Measurements from ENCODE around the gene VPS18.

The VPS18 gene

GRCh38 chr15:40850576-40851112 is 43.6 kb upstream of the VPS18 start:
- Histone ChIP-seq H4K20me1 (ENCODE audit: insufficient read depth, low read length) (no peaks in the 10 kb centered on the region), H3K79me2 (ENCODE audit: insufficient read depth, low read length) (no peaks in the 10 kb centered on the region), H2AFZ (ENCODE audit: low read length) (no peak overlapping the region), H3K9me2 (ENCODE audit: low read depth, low read length) (no peaks in the 10 kb centered on the region), H3K4me1 (ENCODE audit: insufficient read depth, low read length, severe bottlenecking) (peaks cover 21% of the 10 kb centered on the region), H3K4me2 (ENCODE audit: low read length) (no peak overlapping the region), H3K9ac (ENCODE audit: low read length) (no peak overlapping the region), H3K27me3 (ENCODE audit: insufficient read depth, low read length) (no peaks in the 10 kb centered on the region), H3K36me3 (ENCODE audit: insufficient read depth, low read length) (0 out of 2 replicates have a peak, but pooled peaks cover 7% of the 10 kb centered on the region), H3K4me3 (ENCODE audit: low read depth, low read length, poor library complexity, severe bottlenecking) (no peak overlapping the region), H3K27ac (ENCODE audit: low read depth, low read length, poor library complexity, severe bottlenecking) (no peak overlapping the region), H3F3A (ENCODE audit: insufficient read depth, low read length) (no peaks in the 10 kb centered on the region), H3K9me3 (ENCODE audit: low read length) (no peaks in the 10 kb centered on the region)
- TF ChIP-seq EZH2 (IDR thresholded peaks at IDR 0.05; ENCODE audit: borderline replicate concordance, low read length) = no peak
- no peak for TF ChIP-seq CTCF (IDR thresholded peaks at IDR 0.05; ENCODE audit: low read length)

- Histone ChIP-seq H3K9me3 (ENCODE audit: low read length) (no peaks in the 10 kb centered on the region), H2AFZ (ENCODE audit: low read length) (no peak overlapping the region), H3K27ac (ENCODE audit: low read depth, low read length, poor library complexity, severe bottlenecking) (no peak overlapping the region), H3K4me3 (ENCODE audit: low read depth, low read length, poor library complexity, severe bottlenecking) (no peak overlapping the region), H3K9ac (ENCODE audit: low read length) (no peak overlapping the region), H3K36me3 (ENCODE audit: insufficient read depth, low read length) (peaks cover 14% of the 10 kb centered on the region; the same call in 1 of the 2 replicates), H3F3A (ENCODE audit: insufficient read depth, low read length) (no peaks in the 10 kb centered on the region), H3K79me2 (ENCODE audit: insufficient read depth, low read length) (no peaks in the 10 kb centered on the region), H3K9me2 (ENCODE audit: low read depth, low read length) (no peaks in the 10 kb centered on the region), H3K4me2 (ENCODE audit: low read length) (no peak overlapping the region), H3K27me3 (ENCODE audit: insufficient read depth, low read length) (no peaks in the 10 kb centered on the region), H4K20me1 (ENCODE audit: insufficient read depth, low read length) (no peaks in the 10 kb centered on the region), H3K4me1 (ENCODE audit: insufficient read depth, low read length, severe bottlenecking) (peaks cover 2% of the 10 kb centered on the region)
- TF ChIP-seq CTCF (IDR thresholded peaks at IDR 0.05; ENCODE audit: low read length) = no peak
- TF ChIP-seq EZH2 (IDR thresholded peaks at IDR 0.05; ENCODE audit: borderline replicate concordance, low read length) = no peak
Measured at GRCh38 chr15:40852529-40852928, 41.7 kb upstream of the VPS18 start.

- Histone ChIP-seq H3K9me2 (ENCODE audit: low read depth, low read length) (no peaks in the 10 kb centered on the region), H3K4me3 (ENCODE audit: low read depth, low read length, poor library complexity, severe bottlenecking) (no peak overlapping the region), H4K20me1 (ENCODE audit: insufficient read depth, low read length) (no peaks in the 10 kb centered on the region), H3K36me3 (ENCODE audit: insufficient read depth, low read length) (peaks cover 14% of the 10 kb centered on the region; the same call in 1 of the 2 replicates), H3K9ac (ENCODE audit: low read length) (no peak overlapping the region), H3K9me3 (ENCODE audit: low read length) (no peaks in the 10 kb centered on the region), H3K79me2 (ENCODE audit: insufficient read depth, low read length) (no peaks in the 10 kb centered on the region), H3K27ac (ENCODE audit: low read depth, low read length, poor library complexity, severe bottlenecking) (no peak overlapping the region), H3K27me3 (ENCODE audit: insufficient read depth, low read length) (no peaks in the 10 kb centered on the region), H3F3A (ENCODE audit: insufficient read depth, low read length) (no peaks in the 10 kb centered on the region), H3K4me1 (ENCODE audit: insufficient read depth, low read length, severe bottlenecking) (peaks cover 4% of the 10 kb centered on the region), H2AFZ (ENCODE audit: low read length) (no peak overlapping the region), H3K4me2 (ENCODE audit: low read length) (no peak overlapping the region)
- TF ChIP-seq EZH2 (IDR thresholded peaks at IDR 0.05; ENCODE audit: borderline replicate concordance, low read length) (no peak), CTCF (IDR thresholded peaks at IDR 0.05; ENCODE audit: low read length) (no peak)
Measured at GRCh38 chr15:40853241-40853890, 40.9 kb upstream of the VPS18 start.
